ENCODE data around the gene LPIN1.

GRCh38 chr2:11865805-11866204 is 119.4 kb downstream of the LPIN1 start:
- TF ChIP-seq CTCF (IDR thresholded peaks at IDR 0.05), result no peak
- TF ChIP-seq POLR2A (IDR thresholded peaks at IDR 0.05), result no peak
